Neural crest cell (in vitro differentiated cells): ENCODE data around the gene CD84. TPM values are rescaled to one million over a fixed set of nuclear protein-coding genes. Genes with fewer than 3 reads are reported as not detected.

Experiments
- DNase-seq: peaks from one replicate; pipeline ENCODE4 v3.0.0; 2021; ENCODE audit warnings: low read depth, mixed read lengths, low spot score
- H3K27ac Mint-ChIP-seq: one replicate; pipeline ENCODE4 v1.8.0; 2021; ENCODE audit warnings: mild to moderate bottlenecking, mixed read lengths; ENCODE audit not compliant: unreplicated experiment
- H3K27me3 Mint-ChIP-seq: 2 replicates; pipeline ENCODE4 v1.8.0; 2021; ENCODE audit warnings: low read depth, mild to moderate bottlenecking, mixed read lengths
- H3K36me3 Mint-ChIP-seq: 2 replicates; pipeline ENCODE4 v1.8.0; 2021; ENCODE audit warnings: low read depth, mild to moderate bottlenecking, mixed read lengths
- H3K4me1 Mint-ChIP-seq: 2 replicates; pipeline ENCODE4 v1.8.0; 2021; ENCODE audit warnings: mixed read lengths
- H3K4me3 Mint-ChIP-seq: one replicate; pipeline ENCODE4 v1.8.0; 2021; ENCODE audit warnings: mild to moderate bottlenecking, mixed read lengths
- H3K9me3 Mint-ChIP-seq: 2 replicates; pipeline ENCODE4 v1.8.0; 2021; ENCODE audit warnings: mixed read lengths
- CTCF ChIP-seq: fragments of 200-600 bp; sonication (generic); conservative IDR thresholded peaks from 2 replicates; pipeline ENCODE4 v1.5.0; 2021; ENCODE audit warnings: antibody characterized with exemption, mild to moderate bottlenecking
- total RNA-seq: library from RNA; stranded (reverse); gene quantifications from 2 replicates; pipeline ENCODE4 v1.2.1, GENCODE V29; 2021

CD84 gene
- total RNA-seq, 1 donor from 2014 or later = not detected

GRCh38 chr1:160605792-160606479 is 26.6 kb upstream of the CD84 start:
- no peak overlapping the region for H3K27ac Mint-ChIP-seq
- no peak overlapping the region for H3K4me3 Mint-ChIP-seq
- no peak for TF ChIP-seq CTCF

GRCh38 chr1:160605205-160605604 is 25.9 kb upstream of the CD84 start:
- Mint-ChIP-seq H3K36me3 (peaks cover 5% of the 10 kb centered on the region), H3K9me3 (peaks cover 18% of the 10 kb centered on the region), H3K27me3 (peaks cover 15% of the 10 kb centered on the region), H3K27ac (no peak overlapping the region), H3K4me3 (no peak overlapping the region), H3K4me1 (no peaks in the 10 kb centered on the region)
- no peak for TF ChIP-seq CTCF
- no peak for DNase-seq

More at GRCh38 chr1:160605792-160606479, 26.6 kb upstream of the CD84 start:
- Mint-ChIP-seq H3K27me3 (peaks cover 13% of the 10 kb centered on the region), H3K9me3 (peaks cover 15% of the 10 kb centered on the region), H3K36me3 (peaks cover 5% of the 10 kb centered on the region), H3K4me1 (no peaks in the 10 kb centered on the region)
- no peak for DNase-seq

GRCh38 chr1:160597705-160598104 is 18.4 kb upstream of the CD84 start:
- DNase-seq = no peak
- Mint-ChIP-seq H3K27me3 (peaks cover 27% of the 10 kb centered on the region), H3K9me3 (peaks cover 24% of the 10 kb centered on the region), H3K4me1 (no peaks in the 10 kb centered on the region), H3K36me3 (peaks cover 3% of the 10 kb centered on the region), H3K27ac (no peak overlapping the region), H3K4me3 (no peak overlapping the region)
- no peak for TF ChIP-seq CTCF

- Mint-ChIP-seq H3K4me3 (no peak overlapping the region), H3K9me3 (peaks cover 24% of the 10 kb centered on the region), H3K27ac (no peak overlapping the region), H3K27me3 (peaks cover 27% of the 10 kb centered on the region), H3K36me3 (peaks cover 3% of the 10 kb centered on the region), H3K4me1 (no peaks in the 10 kb centered on the region)
- DNase-seq = no peak
- no peak for TF ChIP-seq CTCF
Measured at GRCh38 chr1:160597051-160597450, 17.8 kb upstream of the CD84 start.

GRCh38 chr1:160590488-160590887 is 11.2 kb upstream of the CD84 start:
- H3K4me3 Mint-ChIP-seq = no peak overlapping the region
- no peak for DNase-seq
- peaks cover 5% of the 10 kb centered on the region for H3K9me3 Mint-ChIP-seq
- peaks cover 3% of the 10 kb centered on the region for H3K36me3 Mint-ChIP-seq
- no peak for TF ChIP-seq CTCF
- no peaks in the 10 kb centered on the region for H3K4me1 Mint-ChIP-seq
- H3K27ac Mint-ChIP-seq = no peak overlapping the region
- peaks cover 21% of the 10 kb centered on the region for H3K27me3 Mint-ChIP-seq
